IMR-90 (cell line): ENCODE measurements around the gene PMEPA1. TPM values are rescaled to one million over a fixed set of nuclear protein-coding genes. Genes with fewer than 3 reads are reported as not detected.

ENCODE experiments used
- ATAC-seq: fragments of 200-7000 bp; cut with Tn5 transposase; 2 replicates; pipeline ENCODE4 v1.9.1; 2020; ENCODE audit warnings: low read depth, mild to moderate bottlenecking, moderate library complexity
- BruUV-seq: library from RNA; stranded (reverse); fragments of 400-500 nt; replicated peaks from 2 replicates; lab custom pipeline; 2021; lab: Mats Ljungman, UMichigan
- CTCF ChIA-PET: fragments of 300-600 bp; formaldehyde crosslinking; extraction: SDS; loops from one replicate; lab custom pipeline; 2021; ENCODE audit warnings: antibody characterized with exemption; lab: Yijun Ruan, JAX
- POLR2A ChIA-PET: fragments of 300-600 bp; sonication (Branson Sonifier 250); formaldehyde crosslinking; loops from one replicate; lab custom pipeline; 2022; ENCODE audit warnings: antibody characterized with exemption; ENCODE audit not compliant: unreplicated experiment; lab: Charles Lee
- DNase-seq: peaks from one replicate; pipeline ENCODE4 v3.0.0; 2013
- H2AFZ ChIP-seq: replicated peaks from 2 replicates; pipeline ENCODE3; 2013; ENCODE audit warnings: low read length, mild to moderate bottlenecking; ENCODE audit not compliant: poor library complexity
- H2AK5ac ChIP-seq: 2 replicates; pipeline ENCODE4 v1.6.1; 2013; ENCODE audit warnings: low read depth, low read length, inconsistent platforms
- H2AK9ac ChIP-seq: replicated peaks from 2 replicates; pipeline ENCODE3; 2013; ENCODE audit warnings: mild to moderate bottlenecking, low read depth, low read length, moderate library complexity; ENCODE audit not compliant: poor library complexity
- H2BK120ac ChIP-seq: 2 replicates; pipeline ENCODE4 v1.6.1; 2013; ENCODE audit warnings: low read depth, low read length, inconsistent platforms
- H2BK15ac ChIP-seq: 3 replicates; pipeline ENCODE4 v1.6.1; 2013; ENCODE audit warnings: low read depth, low read length, inconsistent platforms
- H2BK20ac ChIP-seq: 2 replicates; pipeline ENCODE4 v1.6.1; 2013; ENCODE audit warnings: low read depth, mild to moderate bottlenecking, inconsistent platforms, low read length, moderate library complexity
- H2BK5ac ChIP-seq: 2 replicates; pipeline ENCODE4 v1.6.1; 2013; ENCODE audit warnings: mild to moderate bottlenecking, low read depth, low read length, inconsistent platforms; ENCODE audit not compliant: poor library complexity, severe bottlenecking
- H3K14ac ChIP-seq: replicated peaks from 2 replicates; pipeline ENCODE4 v1.6.1; 2013; ENCODE audit warnings: low read depth, low read length, inconsistent platforms
- H3K18ac ChIP-seq: 2 replicates; pipeline ENCODE4 v1.6.1; 2013; ENCODE audit warnings: low read depth, low read length, control low read depth
- H3K23ac ChIP-seq: 2 replicates; pipeline ENCODE4 v1.6.1; 2013; ENCODE audit warnings: low read depth, low read length, inconsistent platforms
- H3K27ac ChIP-seq: 2 replicates; pipeline ENCODE4 v1.5.1; 2013; ENCODE audit warnings: mild to moderate bottlenecking, control low read depth, low read length; ENCODE audit not compliant: insufficient read depth
- H3K27me3 ChIP-seq: 2 replicates; pipeline ENCODE4 v1.6.1; 2013; ENCODE audit warnings: low read length; ENCODE audit not compliant: control insufficient read depth, insufficient read depth
- H3K36me3 ChIP-seq: 2 replicates; pipeline ENCODE4 v1.6.1; 2013; ENCODE audit warnings: low read length, mixed read lengths; ENCODE audit not compliant: control insufficient read depth, insufficient read depth
- H3K4ac ChIP-seq: 2 replicates; pipeline ENCODE4 v1.6.1; 2013; ENCODE audit warnings: low read depth, low read length, inconsistent platforms
- H3K4me1 ChIP-seq: 2 replicates; pipeline ENCODE4 v1.6.1; 2013; ENCODE audit warnings: low read length, mixed read lengths; ENCODE audit not compliant: control insufficient read depth, insufficient read depth
- H3K4me2 ChIP-seq: 2 replicates; pipeline ENCODE4 v1.6.1; 2013; ENCODE audit warnings: low read depth, mild to moderate bottlenecking, control low read depth, low read length, moderate library complexity
- H3K4me3 ChIP-seq: 2 replicates; pipeline ENCODE4 v1.5.1; 2013; ENCODE audit warnings: low read depth, mild to moderate bottlenecking, control low read depth, low read length, moderate library complexity; ENCODE audit not compliant: insufficient read depth
- H3K56ac ChIP-seq: 2 replicates; pipeline ENCODE4 v1.6.1; 2013; ENCODE audit warnings: low read length, inconsistent platforms; ENCODE audit not compliant: insufficient read depth; ENCODE audit errors: extremely low read depth
- H3K79me1 ChIP-seq, 2 experiments: 2 replicates each; pipeline ENCODE4 v1.6.1; 2013; ENCODE audit warnings: low read length in 2 of 2, inconsistent platforms in 1 of 2, low read depth in 1 of 2
- H3K9ac ChIP-seq: 2 replicates; pipeline ENCODE4 v1.6.1; 2013; ENCODE audit warnings: low read depth, low read length, control low read depth
- H3K9me1 ChIP-seq: 2 replicates; pipeline ENCODE4 v1.6.1; 2013; ENCODE audit warnings: low read length, inconsistent platforms; ENCODE audit not compliant: insufficient read depth
- H3K9me3 ChIP-seq: 2 replicates; pipeline ENCODE4 v1.6.1; 2013; ENCODE audit warnings: low read length; ENCODE audit not compliant: control insufficient read depth, insufficient read depth
- H4K20me1 ChIP-seq: 2 replicates; pipeline ENCODE4 v1.6.1; 2013; ENCODE audit warnings: low read length, inconsistent platforms; ENCODE audit not compliant: insufficient read depth
- H4K5ac ChIP-seq: 2 replicates; pipeline ENCODE4 v1.6.1; 2013; ENCODE audit warnings: mild to moderate bottlenecking, low read depth, low read length, control low read depth
- H4K8ac ChIP-seq, 2 experiments: 2 replicates each; pipeline ENCODE4 v1.6.1; 2013; ENCODE audit warnings: low read depth in 2 of 2, low read length in 2 of 2, control low read depth in 1 of 2, inconsistent platforms in 1 of 2
- H4K91ac ChIP-seq: 2 replicates; pipeline ENCODE4 v1.6.1; 2013; ENCODE audit warnings: low read depth, low read length, inconsistent platforms; ENCODE audit not compliant: insufficient read depth
- CTCF ChIP-seq: conservative IDR thresholded peaks from 2 replicates; pipeline ENCODE4 v1.5.1; 2012; ENCODE audit warnings: mild to moderate bottlenecking, low read depth, low read length, improper control_type of control experiment
- FOS ChIP-seq: fragments of 150-350 bp; IDR thresholded peaks from 2 replicates; pipeline ENCODE4 v1.6.1; 2016; ENCODE audit warnings: low read depth, low read length
- POLR2A ChIP-seq: IDR thresholded peaks from 2 replicates; pipeline ENCODE4 v1.6.1; 2012; ENCODE audit warnings: mild to moderate bottlenecking, low read depth, low read length
- RFX5 ChIP-seq: IDR thresholded peaks from 2 replicates; pipeline ENCODE4 v1.8.0; 2012; ENCODE audit warnings: low read depth, mild to moderate bottlenecking, low read length, moderate library complexity
- SMC3 ChIP-seq: fragments of 150-350 bp; IDR thresholded peaks from 2 replicates; pipeline ENCODE4 v1.6.1; 2016; ENCODE audit warnings: low read depth, mild to moderate bottlenecking, antibody characterized with exemption, low read length, moderate library complexity
- USF2 ChIP-seq: fragments of 150-350 bp; IDR thresholded peaks from 2 replicates; pipeline ENCODE4 v1.6.1; 2017; ENCODE audit warnings: mild to moderate bottlenecking, antibody characterized with exemption, low read length, low read depth
- WGBS, 2 experiments: methylation state at CpG; one replicate each; pipeline versions ENCODE4 v1.1.5 to v1.1.7; 2013; ENCODE audit warnings: missing lambda C conversion rate in 2 of 2; ENCODE audit not compliant: insufficient read length in 1 of 2; ENCODE audit errors: extremely low coverage in 2 of 2; 5-methylcytosine and 5-hydroxymethylcytosine counted together
- dilution Hi-C: fragments of 300-500 bp; cut with HindIII; formaldehyde crosslinking; loops from one replicate; pipeline ENCODE4 v1.14.3; 2018; ENCODE audit warnings: low sequenced_read_pairs; ENCODE audit not compliant: unreplicated experiment
- in situ Hi-C: fragments of 300-500 bp; cut with MboI; formaldehyde crosslinking; loops from 3 replicates; pipeline ENCODE4 v1.14.3; 2019; ENCODE audit warnings: low sequenced_read_pairs, inconsistent platforms, mixed read lengths
- intact Hi-C: fragments of 100-400 bp; cut with micrococcal nuclease; formaldehyde crosslinking; loops from 2 replicates; pipeline ENCODE4 v1.10.0; 2022
- polyA plus RNA-seq, 3 experiments: library from polyadenylated mRNA; depleted of rRNA; stranded (reverse); fragments of >200 nt; gene quantifications; 2 replicates each; pipeline ENCODE4 v1.2.3, GENCODE V29; 2012; ENCODE audit warnings: low replicate concordance in 1 of 3
- total RNA-seq: library from RNA; depleted of rRNA; stranded (reverse); fragments of >200 nt; gene quantifications from 2 replicates; pipeline ENCODE4 v1.2.3, GENCODE V29; 2012
- TF ChIP-seq, protein P1 (sequence below): fragments of 150-350 bp; IDR thresholded peaks from 2 replicates; pipeline ENCODE4 v1.6.1; 2016; ENCODE audit warnings: low read depth, mild to moderate bottlenecking, low read length, moderate library complexity, borderline replicate concordance

Gene PMEPA1
- total and polyA plus RNA-seq, 2 of the 4 experiments (the other 2 are of a cell fraction): 2.0 to 6.9 TPM

GRCh38 chr20:57609086-57609841 lies 100.6 kb downstream of the PMEPA1 start:
- intact Hi-C loops (no loop called here), dilution Hi-C loops (no loop called here), in situ Hi-C loops (loop anchor here (10.0 kb wide), 1 partner anchor 576 kb away; no protein-coding TSS in a partner anchor)
- Histone ChIP-seq H3K9ac (no peak overlapping the region), H2BK5ac (no peak overlapping the region), H4K20me1 (no peaks in the 10 kb centered on the region), H3K23ac (no peak overlapping the region), H3K56ac (no peak overlapping the region), H3K27me3 (peaks cover 9% of the 10 kb centered on the region), H4K5ac (no peak overlapping the region), H3K9me3 (no peaks in the 10 kb centered on the region), H2AK5ac (no peak overlapping the region), H3K14ac (no peak overlapping the region), H2BK20ac (no peak overlapping the region), H3K4ac (no peak overlapping the region), H4K91ac (no peak overlapping the region), H3K36me3 (no peaks in the 10 kb centered on the region), H3K4me3 (no peak overlapping the region), H3K27ac (no peak overlapping the region), H2AFZ (no peak overlapping the region), H2BK120ac (no peak overlapping the region), H2AK9ac (no peak overlapping the region), H3K18ac (no peak overlapping the region), H3K9me1 (no peaks in the 10 kb centered on the region), H2BK15ac (no peak overlapping the region), H3K4me1 (no peaks in the 10 kb centered on the region), H3K4me2 (no peak overlapping the region), H3K79me1 (no peaks in the 10 kb centered on the region), H4K8ac (no peak overlapping the region)
- no TSS peak for BruUV-seq
- TF ChIP-seq POLR2A (no peak), CTCF (no peak), SMC3 (no peak), FOS (no peak), RFX5 (no peak), USF2 (no peak)
- TF ChIP-seq, protein P1, sequence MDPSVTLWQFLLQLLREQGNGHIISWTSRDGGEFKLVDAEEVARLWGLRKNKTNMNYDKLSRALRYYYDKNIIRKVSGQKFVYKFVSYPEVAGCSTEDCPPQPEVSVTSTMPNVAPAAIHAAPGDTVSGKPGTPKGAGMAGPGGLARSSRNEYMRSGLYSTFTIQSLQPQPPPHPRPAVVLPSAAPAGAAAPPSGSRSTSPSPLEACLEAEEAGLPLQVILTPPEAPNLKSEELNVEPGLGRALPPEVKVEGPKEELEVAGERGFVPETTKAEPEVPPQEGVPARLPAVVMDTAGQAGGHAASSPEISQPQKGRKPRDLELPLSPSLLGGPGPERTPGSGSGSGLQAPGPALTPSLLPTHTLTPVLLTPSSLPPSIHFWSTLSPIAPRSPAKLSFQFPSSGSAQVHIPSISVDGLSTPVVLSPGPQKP: no peak
- ATAC-seq (no peak), DNase-seq (no peak)
- ChIA-PET CTCF (no interaction called here), POLR2A (no interaction called here)
- 51% methylated on average over 9 of the region's 16 CpGs; no CpG with 5 or more reads in 1 of the 2 experiments for WGBS, 2 experiments
